DMS153 (cell line): ENCODE results near the gene BRSK2.
"Not testable (repeated sequence)": the region's sequence is repeated elsewhere in the genome, so short reads cannot be mapped to it uniquely, and the experiment has no call there.

Experiments
- DNase-seq: peaks from one replicate; lab custom pipeline; 2025; lab: John Stamatoyannopoulos, UW

Gene BRSK2

DNA sequence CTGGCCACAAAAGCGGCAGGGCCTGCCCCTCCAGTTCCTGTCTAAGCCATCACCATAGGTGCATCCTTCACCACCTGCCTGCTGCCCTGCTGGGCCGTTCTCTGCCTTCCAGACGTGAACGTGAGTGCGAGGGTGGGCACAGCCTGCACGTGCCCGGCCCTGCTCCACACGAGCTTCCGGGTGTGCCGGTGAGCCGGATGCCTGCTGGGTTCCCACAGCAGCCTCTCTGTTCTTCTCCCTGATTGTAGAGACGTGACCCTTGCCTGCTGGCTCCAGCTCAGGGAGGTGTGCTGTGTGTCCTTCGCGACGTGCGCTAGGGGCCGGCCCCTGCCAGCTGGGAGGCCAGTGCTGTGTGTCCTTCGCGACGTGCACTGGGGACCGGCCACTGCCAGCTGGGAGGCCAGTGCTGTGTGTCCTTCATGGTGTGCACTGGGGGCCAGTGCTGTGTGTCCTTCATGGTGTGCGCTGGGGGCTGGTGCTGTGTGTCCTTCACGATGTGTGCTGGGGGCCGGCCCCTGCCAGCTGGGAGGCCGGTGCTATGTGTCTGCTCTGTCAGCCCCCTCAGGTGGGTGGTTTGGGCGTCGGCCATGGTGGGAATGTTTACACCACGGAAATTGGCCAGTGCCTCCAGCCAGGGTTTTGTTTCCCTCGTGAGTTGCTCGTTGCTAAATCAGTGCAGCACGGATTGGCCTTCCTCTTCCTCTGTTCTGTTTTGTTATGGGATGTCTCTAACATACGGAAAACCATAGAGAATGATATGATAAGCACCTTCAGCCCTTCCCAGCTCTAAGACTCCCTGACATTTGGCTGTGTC is 35.4 kb upstream of the BRSK2 start:
- no peak for DNase-seq

DNA sequence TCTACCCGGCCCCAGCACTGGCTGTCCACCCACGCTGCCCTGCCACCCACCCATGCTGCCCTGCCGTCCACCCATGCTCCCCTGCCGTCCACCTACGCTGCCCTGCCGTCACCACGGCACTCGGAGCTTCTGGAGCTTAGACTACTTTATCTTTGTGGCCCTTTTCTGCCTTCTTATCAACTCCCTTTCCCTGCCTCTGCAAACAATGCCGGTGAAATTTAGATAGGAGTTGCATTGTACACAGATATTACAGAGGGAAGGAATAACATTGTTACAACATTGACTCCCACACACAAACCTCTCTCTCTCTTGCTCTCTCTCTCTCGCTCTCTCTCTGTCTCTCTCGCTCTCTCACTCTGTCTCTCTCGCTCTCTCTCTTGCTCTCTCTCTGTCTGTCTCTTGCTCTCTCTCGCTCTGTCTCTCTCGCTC is 33.7 kb upstream of the BRSK2 start:
- DNase-seq = no peak

- no peak for DNase-seq
These were observed 33.2 kb upstream of the BRSK2 start for GRCh38 chr11:1356478-1356960.

DNA sequence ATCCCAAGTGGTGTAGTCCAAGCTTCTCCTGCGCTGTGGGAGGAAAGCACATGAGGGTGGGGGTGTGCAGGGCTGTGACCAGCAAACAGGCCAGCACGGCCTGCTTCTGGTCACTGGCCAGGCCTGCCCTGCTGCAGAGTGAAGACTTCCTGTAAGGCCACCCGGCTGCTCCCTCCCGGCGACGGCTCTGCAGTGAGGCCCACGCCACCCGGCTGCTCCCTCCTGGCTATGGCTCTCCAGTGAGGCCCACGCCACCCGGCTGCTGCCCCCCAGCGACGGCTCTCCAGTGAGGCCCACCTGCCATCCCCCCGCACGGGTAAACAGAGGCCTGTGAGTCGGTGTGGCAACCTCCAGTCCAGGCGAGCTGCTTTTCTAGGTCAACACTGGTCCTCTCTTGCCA is 31.4 kb upstream of the BRSK2 start:
- DNase-seq = no peak

DNA sequence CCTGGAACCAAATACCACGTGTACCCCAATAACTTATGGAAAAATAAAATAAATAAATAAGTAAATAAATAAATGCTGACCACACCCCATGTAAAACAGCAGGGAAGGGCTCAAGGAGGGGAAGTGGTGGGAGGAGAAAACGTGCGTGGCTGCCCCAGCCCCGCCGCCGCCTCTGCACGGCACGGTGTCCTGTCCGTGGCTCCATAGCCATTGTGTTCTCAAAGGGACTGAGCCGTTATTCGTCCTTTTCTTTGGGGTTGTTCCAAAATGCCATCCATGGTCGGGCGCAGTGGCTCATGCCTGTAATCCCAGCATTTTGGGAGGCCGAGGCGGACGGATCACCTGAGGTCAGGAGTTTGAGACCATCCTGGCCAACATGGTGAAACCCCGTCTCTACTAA is 30.8 kb upstream of the BRSK2 start:
- not testable (repeated sequence) for DNase-seq

DNA sequence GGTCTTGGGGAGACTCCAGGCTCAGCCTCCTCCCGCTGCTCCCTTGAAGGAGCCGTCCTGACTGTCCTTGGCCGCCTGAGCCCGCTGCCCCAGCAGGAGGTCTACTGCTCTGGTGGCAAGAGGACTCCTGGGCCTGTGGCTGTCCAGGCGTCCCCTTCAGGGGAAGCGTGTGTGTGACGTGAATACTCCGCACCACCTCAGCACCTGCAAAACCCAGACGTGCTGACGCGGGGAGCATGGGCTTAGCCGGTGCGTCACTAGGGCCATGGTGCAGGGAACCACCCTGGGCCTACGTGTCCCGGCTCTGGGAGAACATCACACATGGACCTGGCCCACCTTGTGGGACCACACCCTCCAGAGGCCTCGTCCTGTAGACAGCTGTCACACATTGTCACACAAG is 30.2 kb upstream of the BRSK2 start:
- DNase-seq = no peak

GRCh38 chr11:1360181-1360834 is 29.4 kb upstream of the BRSK2 start:
- DNase-seq = no peak

GRCh38 chr11:1360835-1361357 is 28.8 kb upstream of the BRSK2 start:
- no peak for DNase-seq

DNA sequence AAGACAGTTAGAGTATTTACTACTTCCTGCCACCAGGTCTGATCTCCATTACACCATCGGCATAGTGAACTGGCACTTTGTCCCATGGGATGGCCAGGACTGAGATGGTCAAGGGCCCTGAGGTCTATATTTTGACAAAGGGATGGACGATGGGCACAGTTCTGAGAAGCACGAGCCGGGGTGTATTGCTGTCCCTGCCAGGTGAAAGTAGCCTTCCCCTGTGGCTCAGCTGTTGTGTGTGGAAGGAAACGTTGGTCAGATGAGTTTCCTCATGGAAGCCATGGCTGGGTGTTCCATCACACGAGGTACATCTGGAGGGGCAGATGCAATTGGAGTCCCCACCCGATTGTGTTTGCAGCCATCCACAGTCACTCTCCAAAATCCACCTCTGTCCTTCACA is 27.9 kb upstream of the BRSK2 start:
- no peak for DNase-seq

DNA sequence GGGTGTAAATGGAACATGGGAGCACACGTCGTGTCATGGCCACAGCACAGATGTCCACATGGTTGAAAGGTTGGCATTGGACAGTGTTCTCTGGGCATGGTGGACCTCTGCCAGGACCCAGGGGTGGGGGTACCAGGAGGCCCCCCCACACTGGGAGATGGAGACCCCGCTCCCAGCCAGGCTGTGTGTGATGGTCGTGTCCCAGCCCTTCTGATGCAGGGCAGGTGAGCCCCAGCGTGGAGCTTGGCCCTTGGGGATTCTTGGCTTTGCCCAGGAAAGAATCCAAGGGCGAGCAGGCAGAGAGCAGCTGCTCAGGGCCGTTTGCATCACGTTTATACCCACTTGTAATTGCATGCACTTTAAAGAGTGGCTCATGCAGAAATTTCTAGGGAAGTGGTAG is 22.0 kb upstream of the BRSK2 start:
- no peak for DNase-seq

GRCh38 chr11:1368216-1368615 is 21.5 kb upstream of the BRSK2 start:
- DNase-seq = no peak

DNA sequence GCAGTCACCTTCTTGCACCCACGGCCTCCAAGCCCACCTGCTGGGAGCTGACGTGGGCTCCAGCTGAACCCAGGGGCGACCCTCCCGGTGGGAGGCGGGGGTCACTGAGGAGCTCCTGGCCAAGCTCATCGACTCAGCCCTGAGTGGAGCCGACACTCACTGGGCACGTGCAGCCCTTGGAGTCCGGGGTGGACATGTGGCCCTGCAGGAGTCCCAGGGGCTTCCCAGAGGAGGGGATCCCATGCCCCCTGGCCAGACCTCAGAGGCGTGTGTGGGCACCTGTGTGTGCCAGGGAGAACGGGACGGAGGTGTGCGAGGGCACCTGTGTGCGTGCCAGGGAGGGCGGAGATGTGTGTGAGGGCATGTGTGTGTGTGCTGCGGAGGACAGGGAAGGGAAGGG is 20.8 kb upstream of the BRSK2 start:
- DNase-seq = no peak

- no peak for DNase-seq
These were observed 20.2 kb upstream of the BRSK2 start for GRCh38 chr11:1369371-1370005.

DNA sequence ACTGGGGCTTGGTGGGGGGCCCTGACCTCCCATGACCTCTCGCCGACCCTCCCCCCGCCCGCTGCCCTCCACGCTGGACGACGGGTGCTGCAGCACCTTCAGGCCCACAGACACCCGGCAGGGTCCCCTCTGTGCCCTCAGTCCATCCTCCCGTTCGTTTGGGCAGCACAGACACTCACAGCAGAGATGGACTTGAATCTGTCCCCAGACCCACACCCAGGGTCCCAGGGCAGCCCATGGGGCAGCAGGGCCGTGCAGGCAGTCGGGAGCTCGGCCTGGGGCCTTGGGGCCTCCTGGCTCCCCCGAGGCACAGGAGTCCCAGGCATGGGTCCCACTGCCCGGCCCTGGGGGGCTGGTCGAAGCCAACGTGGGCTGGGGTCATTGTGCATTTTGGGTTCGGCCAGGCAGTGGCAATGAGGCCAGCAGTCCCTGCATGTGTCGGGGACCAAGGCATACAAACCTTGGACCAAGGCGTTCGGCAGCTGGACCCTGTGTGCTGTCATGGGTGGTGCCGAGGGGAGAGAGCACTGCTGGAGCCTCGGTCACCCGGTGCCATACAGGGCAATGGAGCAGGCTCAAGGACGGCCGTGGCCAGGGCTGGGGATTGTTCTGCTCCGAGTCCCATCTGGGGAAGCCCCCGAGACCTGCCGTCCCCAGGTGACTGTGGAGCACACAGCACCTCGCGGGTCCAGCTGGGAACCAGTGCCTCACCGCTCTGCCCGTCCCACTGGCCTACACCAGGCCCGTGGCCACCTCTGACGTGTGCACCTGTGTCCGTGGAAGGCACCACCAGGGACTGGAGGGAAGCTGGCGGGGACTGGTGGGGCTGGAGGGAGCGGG is 19.3 kb upstream of the BRSK2 start:
- no peak for DNase-seq

DNA sequence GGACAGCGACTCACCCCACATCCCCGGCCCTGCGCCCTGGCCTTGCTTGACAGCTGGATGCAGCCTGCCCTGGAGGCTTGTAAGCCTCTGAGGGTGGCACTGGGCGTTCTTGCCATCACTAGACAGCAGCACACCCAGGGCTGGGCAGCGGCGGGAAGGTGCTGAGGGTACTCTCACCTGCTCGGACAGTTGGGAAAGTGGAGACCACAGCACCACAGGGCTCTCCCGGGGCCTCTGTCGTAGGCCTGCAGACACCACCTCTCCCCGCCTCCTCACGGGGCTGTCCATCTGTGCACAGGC is 18.8 kb upstream of the BRSK2 start:
- no peak for DNase-seq

- no peak for DNase-seq
These were observed 18.4 kb upstream of the BRSK2 start for GRCh38 chr11:1371377-1371776.

DNA sequence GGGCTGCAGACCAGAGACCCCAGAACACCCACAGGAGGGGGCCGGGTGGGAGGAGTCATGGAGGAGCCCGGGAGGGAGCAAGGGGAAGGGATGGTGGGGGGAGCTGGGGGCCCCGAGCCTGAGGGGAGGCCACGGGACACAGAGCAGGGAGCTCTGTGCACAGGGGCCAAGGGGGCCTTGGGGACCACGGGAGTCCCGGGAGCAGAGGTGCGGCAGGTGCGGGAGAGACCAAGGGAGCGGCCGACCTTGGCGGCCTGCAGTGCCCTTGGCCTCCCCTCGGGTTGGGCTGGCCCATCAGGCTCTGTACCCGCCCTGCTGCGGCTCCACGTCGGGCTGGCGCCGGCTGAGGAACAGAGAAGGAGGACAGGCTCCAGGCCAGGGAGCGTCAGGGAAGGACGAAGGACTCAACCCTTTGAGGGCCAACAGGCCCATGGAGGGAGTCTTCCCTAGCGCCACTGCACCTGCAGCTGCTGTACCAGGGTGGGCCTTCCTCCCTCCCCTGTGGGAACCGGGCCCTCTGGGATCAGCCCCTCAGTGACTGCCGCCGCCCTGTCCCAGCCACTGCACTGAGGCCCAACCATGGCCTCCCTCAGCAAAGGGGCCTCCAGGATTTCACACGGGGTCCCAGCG is 17.8 kb upstream of the BRSK2 start:
- no peak for DNase-seq

- DNase-seq = no peak
These were observed 17.1 kb upstream of the BRSK2 start for GRCh38 chr11:1372660-1373059.

- DNase-seq = no peak
These were observed 16.1 kb upstream of the BRSK2 start for GRCh38 chr11:1373536-1374214.

DNA sequence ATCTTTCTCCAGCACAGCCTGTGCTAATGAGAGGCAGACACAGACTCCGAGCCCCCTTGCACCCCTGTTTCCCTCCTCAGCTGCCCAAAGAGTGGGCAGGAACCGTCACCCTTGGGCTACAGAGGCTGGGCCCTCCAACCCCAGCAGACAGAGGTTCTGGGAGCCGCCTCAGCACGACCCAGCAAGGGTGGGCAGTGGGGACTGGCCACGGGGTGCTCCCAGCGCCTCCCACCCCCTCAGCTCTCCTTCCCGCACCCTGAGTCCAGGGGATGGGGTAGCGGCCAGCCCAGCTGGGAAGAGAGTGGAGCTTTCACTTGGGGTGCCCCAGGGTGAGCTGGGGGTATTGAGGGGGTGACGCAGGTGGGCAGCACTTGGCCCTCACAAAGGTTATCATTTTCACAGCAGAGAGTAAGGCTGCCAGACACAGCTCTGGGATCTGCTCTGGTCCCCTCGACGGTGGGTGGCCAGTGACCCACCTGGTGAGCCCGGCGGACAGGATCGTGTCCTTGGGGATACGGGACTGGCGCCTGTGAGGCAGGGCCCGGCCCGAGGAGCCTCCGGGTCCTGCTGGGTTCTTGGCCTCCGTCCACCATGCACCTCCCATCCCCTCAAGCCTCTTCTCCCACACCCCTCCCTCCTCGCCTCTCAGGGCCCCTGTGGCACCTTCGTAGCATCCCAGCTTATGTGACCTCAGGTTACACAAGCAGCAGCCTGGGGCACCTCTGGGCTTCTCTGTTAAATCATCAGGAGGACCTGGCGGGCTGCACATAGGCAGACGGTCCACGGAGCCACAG is 14.4 kb upstream of the BRSK2 start:
- no peak for DNase-seq
